HG02870 (cell line): ENCODE measurements around the gene CCNJL.
"Not testable (repeated sequence)": the region's sequence is repeated elsewhere in the genome, so short reads cannot be mapped to it uniquely, and the experiment has no call there.

Source experiments
- ATAC-seq: cut with Tn5 transposase; IDR thresholded peaks from one replicate; pipeline ENCODE4 v1.9.1; 2021; ENCODE audit warnings: mild to moderate bottlenecking, moderate library complexity; ENCODE audit not compliant: unreplicated experiment

CCNJL gene, protein sequence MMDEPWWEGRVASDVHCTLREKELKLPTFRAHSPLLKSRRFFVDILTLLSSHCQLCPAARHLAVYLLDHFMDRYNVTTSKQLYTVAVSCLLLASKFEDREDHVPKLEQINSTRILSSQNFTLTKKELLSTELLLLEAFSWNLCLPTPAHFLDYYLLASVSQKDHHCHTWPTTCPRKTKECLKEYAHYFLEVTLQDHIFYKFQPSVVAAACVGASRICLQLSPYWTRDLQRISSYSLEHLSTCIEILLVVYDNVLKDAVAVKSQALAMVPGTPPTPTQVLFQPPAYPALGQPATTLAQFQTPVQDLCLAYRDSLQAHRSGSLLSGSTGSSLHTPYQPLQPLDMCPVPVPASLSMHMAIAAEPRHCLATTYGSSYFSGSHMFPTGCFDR

DNA sequence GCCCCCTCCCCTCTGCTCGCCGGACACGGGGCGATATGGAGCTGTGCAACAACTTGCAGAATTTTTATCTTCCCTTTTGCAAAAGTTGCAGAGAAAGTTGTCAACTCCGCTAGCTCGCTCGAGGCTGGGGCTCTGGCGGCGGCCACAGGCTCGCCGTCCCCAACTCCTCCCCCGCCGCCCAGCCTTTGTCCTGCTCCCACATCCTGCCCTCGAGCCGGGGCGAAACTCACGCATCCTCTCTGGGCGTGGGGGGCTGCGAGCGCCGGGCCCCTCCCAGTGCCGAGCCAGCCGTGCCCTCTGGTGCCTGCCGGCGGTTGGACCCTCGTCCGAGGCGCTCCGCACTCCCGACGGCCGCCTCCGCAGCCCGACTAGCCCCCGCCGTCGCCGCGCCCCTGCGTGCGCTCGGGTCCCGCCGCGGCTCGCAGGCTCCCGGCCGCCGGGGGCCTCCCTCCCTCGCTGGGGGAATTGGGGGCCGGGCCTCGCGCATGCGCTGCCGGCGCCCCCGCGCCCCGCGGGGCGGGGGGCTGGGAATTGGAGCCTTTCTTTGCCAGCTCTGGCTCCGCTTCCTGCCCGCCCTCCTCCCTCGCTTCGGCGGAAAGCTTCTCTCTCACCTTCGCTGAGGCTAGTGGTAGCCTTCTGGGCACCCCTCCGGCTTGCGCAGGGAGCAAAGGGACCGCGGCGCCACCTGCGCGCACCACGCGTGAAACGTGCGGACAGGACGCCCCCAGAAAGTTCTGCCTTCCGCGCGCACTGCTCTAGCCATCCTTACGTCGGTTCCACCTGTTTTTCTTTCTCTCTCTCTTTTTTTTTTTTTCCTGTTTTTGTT lies at the start of gene CCNJL:
Gene CCNJL (minus strand): TSS at position 431 of the 826 bp plus-strand sequence. CDS start 641 bp downstream, outside the sequence.
- ATAC-seq: no peak

DNA sequence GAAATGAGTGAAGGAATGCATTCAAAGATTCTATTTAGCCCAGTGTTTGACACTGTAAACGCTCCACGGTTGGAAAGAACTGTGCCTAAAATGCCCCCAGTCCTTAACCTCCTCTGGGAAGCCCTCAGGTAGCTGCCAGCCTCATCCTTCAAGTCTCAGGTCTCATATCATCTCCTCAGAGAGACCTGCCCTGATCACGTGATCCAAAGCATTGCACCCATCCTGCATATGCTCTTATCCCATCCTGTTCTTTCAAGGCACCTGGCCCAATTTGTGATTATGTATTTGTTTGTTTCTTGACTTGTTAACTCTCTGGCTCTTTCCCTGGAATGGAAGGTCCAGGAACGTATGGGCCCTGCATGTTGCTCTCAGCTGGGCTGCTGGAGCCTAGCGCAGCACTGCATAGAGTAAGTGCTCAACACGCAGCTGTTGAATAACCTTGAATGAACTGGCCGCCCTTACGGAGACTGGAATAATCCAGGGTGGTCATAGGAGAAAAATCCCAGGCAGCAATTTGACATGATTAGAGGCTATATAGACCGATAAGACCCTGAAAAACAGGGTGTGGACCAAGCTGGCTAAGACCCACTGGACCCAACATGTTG lies 49.4 kb upstream of the CCNJL start:
- ATAC-seq: no peak

DNA sequence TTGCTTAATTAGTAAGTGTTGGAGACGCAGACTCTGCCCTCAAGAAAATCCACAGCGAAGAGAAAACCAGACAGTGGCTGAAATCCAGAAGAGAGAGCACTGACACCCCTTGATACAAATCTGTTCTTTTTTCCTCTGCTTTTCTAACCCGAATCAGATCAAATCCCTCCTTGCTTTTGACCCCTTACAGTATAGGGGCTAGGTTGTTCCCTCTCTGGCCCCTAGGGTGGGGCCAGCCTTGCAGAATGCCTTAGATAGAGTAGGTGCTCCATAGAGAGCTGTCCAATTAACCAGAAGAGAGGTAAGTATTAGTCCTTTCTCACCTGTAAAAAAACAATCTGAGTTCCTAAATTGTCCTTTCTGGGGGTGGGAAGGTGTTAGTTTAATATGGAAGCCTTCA lies 47.9 kb upstream of the CCNJL start:
- no peak for ATAC-seq

DNA sequence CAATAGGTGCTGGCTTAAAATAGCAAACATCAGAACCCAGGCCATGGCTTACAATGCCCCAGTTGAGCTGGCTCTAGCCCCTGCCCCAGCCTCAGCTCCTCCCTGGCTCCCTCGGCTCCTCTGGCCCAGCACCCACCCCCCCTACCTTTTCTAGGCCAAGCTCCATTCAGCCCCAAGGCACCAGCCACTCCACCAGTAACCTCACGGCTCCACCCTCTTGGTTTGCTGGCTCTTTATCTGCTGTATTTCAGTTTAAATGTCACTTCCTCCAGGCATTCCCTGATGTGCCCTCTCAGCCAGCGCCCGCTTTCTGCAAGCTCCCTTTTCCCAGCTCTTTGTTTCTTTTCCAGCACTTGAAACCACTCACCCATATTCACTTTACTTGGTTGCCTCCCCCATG lies 47.5 kb upstream of the CCNJL start:
- ATAC-seq: no peak

DNA sequence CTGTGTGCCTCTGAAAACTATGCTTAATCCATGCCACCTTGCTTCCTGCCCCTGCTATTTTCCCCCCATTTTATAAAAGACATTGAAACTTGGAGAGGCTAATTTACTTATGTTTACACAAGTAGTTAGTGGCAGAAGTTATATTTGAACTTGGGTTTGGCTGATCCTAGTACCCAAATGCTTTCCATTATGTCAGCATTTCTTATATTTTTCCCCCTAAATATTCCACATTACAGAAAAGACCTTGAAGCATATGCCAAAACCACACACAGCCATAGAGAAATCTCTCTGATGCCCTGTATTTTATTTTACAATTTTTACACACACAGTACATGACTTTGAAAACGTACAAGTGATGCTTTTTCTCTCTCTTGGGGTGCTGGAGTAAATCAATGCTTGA lies 46.9 kb upstream of the CCNJL start:
- no peak for ATAC-seq

DNA sequence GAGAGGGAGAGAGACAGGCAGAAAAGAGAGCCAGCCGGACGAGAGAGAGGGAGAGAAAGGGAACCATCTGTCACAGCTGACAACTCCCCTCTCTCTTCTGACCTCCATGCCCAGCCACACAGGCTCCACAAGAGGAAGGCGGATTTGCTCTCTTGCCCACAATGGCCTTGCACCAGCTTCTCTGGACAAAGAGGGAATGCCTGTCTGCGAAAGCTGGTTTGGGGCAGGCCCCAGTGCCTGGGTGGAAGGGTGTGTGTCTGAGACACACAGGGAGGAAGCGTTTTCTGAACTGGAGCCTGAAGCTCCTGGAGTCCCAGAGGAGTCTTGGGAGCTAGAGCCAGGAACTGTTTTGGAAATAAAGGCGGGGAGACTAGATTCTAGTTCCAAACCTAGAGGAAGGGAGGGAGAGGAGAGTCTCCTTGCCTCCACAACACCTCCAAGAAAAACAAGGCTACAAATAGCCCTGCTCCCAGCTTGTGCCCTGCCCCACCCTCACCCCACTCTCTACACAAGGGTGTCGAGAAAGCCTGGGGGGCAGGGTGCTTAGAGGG lies 45.6 kb upstream of the CCNJL start:
- no peak for ATAC-seq

- no peak for ATAC-seq
Measured at GRCh38 chr5:160357394-160357793, 45.0 kb upstream of the CCNJL start.

GRCh38 chr5:160356550-160357347 lies 44.4 kb upstream of the CCNJL start:
- ATAC-seq: no peak

DNA sequence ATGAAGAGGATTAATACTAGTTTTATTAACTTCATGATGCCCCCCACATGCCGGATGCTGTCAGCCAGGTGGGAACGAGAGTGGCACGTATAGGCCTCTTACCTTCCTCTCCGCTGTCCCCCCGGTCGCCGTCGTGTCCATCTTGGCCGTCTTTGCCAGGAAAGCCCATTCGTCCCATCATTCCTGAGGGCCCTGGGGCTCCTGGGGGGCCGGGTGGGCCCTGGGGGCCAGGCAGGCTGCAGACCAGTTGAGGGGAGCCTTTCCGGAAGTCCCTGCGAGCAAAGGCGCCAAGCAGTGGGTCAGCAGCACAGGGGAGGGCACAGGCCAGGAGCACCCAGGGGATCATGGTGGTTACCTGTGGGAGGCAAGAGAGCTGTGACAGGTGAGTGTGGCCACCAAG lies 42.3 kb upstream of the CCNJL start:
- ATAC-seq: no peak

- ATAC-seq: no peak
Measured at GRCh38 chr5:160353379-160353778, 41.0 kb upstream of the CCNJL start.

- ATAC-seq: no peak
Measured at GRCh38 chr5:160352308-160352707, 39.9 kb upstream of the CCNJL start.

DNA sequence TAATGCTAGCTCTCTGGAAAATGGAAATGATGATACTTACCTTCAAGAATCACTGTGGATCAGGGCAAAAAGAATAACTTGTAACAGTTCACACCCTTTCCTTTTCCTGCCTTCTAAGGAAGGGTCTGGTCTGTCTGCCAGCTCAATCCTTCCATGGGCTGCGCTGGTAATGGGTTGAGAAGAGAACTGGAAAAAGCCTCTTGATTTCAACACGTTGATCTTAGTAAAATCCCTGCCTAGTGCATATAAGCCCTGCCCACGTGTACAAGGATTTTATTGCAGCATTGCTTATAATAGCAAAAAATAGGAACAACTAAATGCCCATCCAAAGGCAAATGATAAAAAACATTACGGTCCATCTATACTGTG lies 37.6 kb upstream of the CCNJL start:
- ATAC-seq: no peak

GRCh38 chr5:160349249-160349934 lies 37.0 kb upstream of the CCNJL start:
- ATAC-seq: no peak

DNA sequence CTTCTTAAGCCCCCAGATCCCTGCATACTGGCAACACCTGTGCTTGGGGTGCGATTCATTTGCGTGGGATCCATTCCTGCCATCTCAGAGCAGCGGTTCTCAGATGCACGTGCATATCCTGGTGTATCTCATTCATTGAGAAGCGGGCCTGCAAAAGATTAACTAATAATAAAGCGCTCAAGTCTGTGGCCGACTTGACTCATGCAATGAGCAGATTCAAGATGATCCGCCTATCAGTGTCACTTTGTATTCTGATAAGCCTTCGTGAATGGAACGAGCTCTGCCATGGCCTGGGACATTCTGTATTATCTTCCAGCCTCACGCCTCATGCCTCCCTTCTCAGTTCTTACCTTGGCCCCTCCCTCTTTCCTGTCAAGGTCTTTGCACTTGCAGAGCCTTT lies 35.7 kb upstream of the CCNJL start:
- no peak for ATAC-seq

DNA sequence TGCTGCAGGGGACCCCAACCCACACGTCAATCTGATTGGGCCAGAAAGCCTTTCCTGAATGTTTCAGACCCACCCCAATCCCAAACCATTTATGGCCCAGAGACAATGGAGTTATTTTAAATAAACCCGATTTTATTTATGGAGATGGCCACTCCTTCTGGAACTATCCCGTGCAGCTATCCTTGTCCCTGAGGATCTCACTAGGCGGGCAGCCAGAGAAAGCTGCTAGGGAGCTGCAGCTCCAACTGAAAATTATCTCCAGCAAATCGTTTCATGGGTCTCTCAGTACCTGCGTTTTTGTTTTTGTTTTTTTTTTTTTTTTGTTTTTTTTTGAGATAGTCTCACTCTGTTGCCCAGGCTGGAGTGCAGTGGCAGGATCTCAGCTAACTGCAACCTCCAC lies 35.1 kb upstream of the CCNJL start:
- ATAC-seq: no peak

- ATAC-seq: no peak
Measured at GRCh38 chr5:160342413-160342941, 30.1 kb upstream of the CCNJL start.

- ATAC-seq: no peak
Measured at GRCh38 chr5:160341309-160341870, 29.0 kb upstream of the CCNJL start.

DNA sequence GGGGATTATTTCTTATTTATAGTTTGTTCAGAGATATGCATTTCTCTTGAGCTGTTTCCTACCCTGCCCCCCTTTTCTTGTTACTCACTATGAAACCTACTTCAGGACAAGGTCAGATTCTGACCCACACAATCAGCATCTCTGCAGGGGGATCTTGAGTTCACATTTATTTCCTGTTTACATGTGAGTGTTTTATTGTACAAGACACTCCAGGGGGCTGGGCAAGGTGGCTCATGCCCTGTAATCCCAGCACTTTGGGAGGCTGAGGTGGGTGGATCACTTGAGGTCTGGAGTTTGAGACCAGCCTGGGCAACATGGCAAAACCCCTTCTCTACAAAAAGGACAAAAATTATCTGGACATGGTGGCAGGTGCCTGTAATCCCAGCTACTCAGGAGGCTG lies 28.1 kb upstream of the CCNJL start:
- ATAC-seq: not testable (repeated sequence)

- no peak for ATAC-seq
Measured at GRCh38 chr5:160339406-160340130, 27.2 kb upstream of the CCNJL start.
